ENCODE results near the gene PHLPP1.
A peak's percentile ranks its signal among the peaks of the same experiment; 100 is the strongest.

The PHLPP1 gene

DNA sequence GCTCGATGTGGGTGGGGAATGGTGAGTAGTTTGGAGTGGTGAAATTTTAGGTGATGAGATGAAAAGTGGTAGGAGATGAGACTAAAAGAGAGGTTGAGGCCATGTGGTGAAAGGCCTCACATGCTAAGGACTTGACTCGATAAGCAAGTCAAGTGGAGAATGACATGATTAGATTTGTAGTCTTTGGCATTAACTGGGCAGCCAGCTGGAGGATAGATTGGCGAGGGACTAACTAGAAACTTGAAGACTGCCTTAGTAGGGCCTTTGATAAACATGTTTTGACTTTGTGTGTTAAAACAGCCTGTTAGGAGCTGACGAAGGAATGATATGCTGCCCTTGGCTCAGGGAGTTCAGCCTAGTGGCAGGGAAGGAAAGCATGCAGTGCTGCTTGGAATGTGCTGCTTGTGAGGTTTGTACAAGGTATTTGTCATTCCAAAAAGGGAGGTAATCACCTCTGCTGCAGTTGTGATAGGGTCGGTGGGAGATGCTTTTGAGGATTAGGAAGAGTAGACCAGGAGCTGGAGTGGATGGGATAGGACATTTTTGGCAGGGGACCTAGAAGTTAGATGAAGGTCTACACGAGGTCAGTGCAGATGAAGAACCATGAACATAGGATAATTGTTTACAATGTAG lies 22.0 kb downstream of the PHLPP1 start:
- no peak overlapping the region for H3K27ac ChIP-seq
- no peak for TF ChIP-seq ZFX (IDR thresholded peaks at IDR 0.05; ENCODE audit: borderline replicate concordance)
- TF ChIP-seq, protein P1, sequence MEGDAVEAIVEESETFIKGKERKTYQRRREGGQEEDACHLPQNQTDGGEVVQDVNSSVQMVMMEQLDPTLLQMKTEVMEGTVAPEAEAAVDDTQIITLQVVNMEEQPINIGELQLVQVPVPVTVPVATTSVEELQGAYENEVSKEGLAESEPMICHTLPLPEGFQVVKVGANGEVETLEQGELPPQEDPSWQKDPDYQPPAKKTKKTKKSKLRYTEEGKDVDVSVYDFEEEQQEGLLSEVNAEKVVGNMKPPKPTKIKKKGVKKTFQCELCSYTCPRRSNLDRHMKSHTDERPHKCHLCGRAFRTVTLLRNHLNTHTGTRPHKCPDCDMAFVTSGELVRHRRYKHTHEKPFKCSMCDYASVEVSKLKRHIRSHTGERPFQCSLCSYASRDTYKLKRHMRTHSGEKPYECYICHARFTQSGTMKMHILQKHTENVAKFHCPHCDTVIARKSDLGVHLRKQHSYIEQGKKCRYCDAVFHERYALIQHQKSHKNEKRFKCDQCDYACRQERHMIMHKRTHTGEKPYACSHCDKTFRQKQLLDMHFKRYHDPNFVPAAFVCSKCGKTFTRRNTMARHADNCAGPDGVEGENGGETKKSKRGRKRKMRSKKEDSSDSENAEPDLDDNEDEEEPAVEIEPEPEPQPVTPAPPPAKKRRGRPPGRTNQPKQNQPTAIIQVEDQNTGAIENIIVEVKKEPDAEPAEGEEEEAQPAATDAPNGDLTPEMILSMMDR (IDR thresholded peaks at IDR 0.05): no peak

DNA sequence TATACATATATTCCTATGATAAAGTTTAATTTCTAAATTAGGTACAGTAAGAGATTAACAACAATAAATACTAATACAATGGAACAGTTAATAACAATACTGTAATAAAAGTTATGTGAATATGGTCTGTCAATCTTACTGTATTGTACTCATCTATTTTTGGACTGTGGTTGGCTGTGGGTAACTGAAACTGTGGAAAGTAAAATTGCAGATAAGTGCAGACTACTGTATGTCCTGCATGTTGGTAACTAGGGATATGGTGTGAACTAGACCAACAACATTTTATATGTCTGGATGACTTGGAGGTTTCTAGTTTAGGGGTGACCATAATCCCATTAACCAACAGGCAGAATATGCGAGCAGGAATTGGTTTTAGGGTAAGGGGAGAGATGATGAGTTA lies 23.3 kb downstream of the PHLPP1 start:
- TF ChIP-seq, protein P1 (IDR thresholded peaks at IDR 0.05): no peak
- TF ChIP-seq ZFX (IDR thresholded peaks at IDR 0.05; ENCODE audit: borderline replicate concordance): no peak

DNA sequence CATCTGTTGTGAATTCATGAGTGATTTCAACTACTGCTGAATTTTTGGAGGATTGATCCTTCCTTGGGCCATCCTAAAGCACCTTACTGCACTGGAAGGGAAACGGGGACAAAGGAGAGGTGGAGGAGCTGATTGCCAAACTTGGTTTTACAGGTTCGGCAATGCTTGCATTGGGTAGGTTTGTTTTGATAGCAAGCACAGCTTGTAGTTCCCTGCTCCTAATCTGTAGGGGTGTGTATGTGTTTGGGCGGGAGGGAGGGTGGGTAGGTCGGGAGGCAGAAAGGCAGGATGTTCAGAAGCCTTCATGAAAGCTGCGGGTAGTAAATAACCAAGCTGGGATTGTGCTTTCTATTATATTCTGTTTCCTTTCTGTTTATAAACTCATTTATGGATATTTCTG lies 24.6 kb downstream of the PHLPP1 start:
- no peak for TF ChIP-seq ZFX (IDR thresholded peaks at IDR 0.05; ENCODE audit: borderline replicate concordance)
- TF ChIP-seq, protein P1 (IDR thresholded peaks at IDR 0.05): no peak
- H3K27ac ChIP-seq: peak overlapping the region; percentile 72

More for the DNA sequence above, 23.3 kb downstream of the PHLPP1 start:
- peak overlapping the region; percentile 72; the same call in 1 of the 2 replicates for H3K27ac ChIP-seq

DNA sequence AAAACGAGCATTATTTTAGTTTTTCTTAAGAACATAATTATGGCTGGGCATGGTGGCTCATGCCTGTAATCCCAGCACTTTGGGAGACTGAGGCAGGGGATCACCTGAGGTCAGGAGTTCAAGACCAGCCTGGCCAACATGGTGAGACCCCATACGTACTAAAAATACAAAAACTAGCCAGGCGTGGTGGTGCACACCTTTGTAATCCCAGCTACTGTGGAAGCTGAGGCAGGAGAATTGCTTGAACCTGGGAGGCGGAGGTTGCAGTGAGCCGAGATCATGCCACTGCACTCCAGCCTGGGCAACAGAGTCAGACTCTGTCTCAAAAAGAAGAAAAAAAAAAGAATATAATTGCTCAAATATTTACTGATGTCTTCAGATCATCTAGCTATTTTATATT lies 25.3 kb downstream of the PHLPP1 start:
- peak overlapping the region; percentile 72 for H3K27ac ChIP-seq

DNA sequence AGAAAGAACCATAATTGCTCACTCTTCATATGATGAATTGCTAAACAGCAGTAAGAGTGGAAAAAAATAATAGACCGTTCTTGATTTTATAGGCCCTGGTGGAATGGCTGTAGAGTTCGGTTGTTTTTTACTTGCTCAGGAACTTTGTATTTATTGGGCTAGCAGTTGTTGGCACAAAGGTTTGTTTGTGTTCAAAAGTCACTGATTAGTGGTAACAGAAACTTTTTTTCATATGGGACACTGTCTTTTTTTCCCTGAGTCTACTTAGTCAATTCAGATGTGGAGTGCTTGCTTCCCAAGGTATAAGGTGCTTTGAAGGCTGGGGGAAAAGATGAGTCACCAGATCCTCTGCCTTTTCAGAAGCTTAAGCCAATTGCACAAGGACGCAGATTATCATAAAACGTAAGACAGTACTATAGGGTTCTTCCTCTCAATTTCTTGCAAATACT lies 25.8 kb downstream of the PHLPP1 start:
- H3K27ac ChIP-seq: peak overlapping the region; percentile 72
- TF ChIP-seq, protein P1 (IDR thresholded peaks at IDR 0.05): no peak
- no peak for TF ChIP-seq ZFX (IDR thresholded peaks at IDR 0.05; ENCODE audit: borderline replicate concordance)

DNA sequence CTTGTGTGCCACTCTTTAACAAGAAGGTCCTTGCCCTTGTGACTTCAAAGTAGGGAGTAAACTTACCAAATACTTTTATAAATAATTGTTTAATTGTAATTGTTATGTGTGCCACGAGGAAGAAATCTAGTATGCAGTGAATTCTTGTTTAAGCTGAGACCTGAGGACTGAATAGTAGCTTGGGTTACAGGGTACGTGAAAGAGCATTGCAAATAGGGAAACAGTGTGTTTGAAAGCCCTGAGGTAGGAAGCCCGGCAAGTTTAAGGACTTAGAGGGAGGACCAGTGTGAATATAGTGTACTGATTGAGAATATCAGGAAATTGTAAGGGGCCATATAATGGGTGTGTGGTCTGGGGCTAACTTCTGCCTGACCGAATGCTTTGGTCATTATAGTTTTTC lies 26.2 kb downstream of the PHLPP1 start:
- TF ChIP-seq, protein P1 (IDR thresholded peaks at IDR 0.05): no peak
- no peak for TF ChIP-seq ZFX (IDR thresholded peaks at IDR 0.05; ENCODE audit: borderline replicate concordance)
- H3K27ac ChIP-seq: peak overlapping the region; percentile 72

DNA sequence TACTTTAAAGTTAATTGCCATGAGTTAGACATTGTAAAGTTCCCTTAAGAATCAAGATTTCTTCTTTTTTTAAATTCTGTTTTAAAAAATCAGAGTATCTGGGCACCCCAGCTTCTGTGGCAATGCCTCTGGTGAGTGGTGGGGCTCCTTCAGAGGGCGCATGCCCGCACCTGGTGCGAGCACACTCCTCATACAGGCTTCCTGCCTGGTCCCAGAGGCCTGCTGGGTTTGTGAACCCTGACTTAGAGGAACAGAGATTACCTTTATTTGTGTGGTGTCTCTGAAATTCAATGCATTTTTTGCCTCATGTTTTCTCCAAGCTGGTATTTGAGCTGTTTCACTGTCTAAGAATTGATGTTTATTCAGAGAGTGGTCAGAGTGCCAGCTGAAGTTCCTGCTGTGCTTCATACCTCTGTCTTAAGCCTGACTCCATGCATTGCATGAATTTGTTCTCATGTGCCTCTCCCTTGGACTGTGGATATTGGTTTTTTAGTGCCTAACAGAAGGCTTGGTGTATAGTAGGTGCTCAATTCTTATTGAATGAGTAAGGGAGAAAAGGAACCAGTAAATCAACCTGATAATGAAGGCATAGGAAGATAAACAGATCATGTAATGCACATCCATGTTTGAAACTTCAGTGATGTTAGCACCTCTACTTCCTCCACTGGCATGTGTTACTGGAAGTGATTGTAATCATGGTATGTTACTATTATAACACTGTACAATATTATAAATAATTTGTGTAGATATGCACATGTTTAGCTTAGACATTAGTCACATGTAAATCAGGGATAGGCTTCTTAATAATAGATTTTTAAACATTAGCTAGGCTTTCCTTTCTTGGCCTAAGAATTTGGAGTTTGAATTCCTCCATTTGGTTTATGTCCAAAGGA lies 29.0 kb downstream of the PHLPP1 start:
- H3K27ac ChIP-seq: no peak overlapping the region
- TF ChIP-seq, protein P1 (IDR thresholded peaks at IDR 0.05): no peak
- no peak for TF ChIP-seq ZFX (IDR thresholded peaks at IDR 0.05; ENCODE audit: borderline replicate concordance)

Measured in 22Rv1 (cell line).